Measurements from ENCODE around the gene UQCC2. TPM values are rescaled to one million over a fixed set of nuclear protein-coding genes. Genes with fewer than 3 reads are reported as not detected.
A peak's percentile ranks its signal among the peaks of the same experiment; 100 is the strongest.

The UQCC2 gene
- total and polyA plus RNA-seq, 12 donors, result 7.4 to 214 (median 72.9) TPM

- H3K4me3 ChIP-seq, result no peak overlapping the region
- H3K4me1 ChIP-seq (replicated peaks in 1 of 2), result peaks cover 0 to 3% of the 10 kb centered on the region in 2 donors
- H3K27me3 ChIP-seq, result no peaks in the 10 kb centered on the region
- intact Hi-C loops (cut with DNase I), result loop anchor here in 1 of 2 donors (10.0 kb wide), 1 partner anchor 91 kb away; the partner anchor contains the start of gene BAK1
- no peaks in the 10 kb centered on the region for H3K9me3 ChIP-seq (replicated peaks in 1 of 3)
- no peak for DNase-seq
- H3K27ac ChIP-seq, result no peak overlapping the region
- WGBS, 4 donors, result 92 to 100% (median 94%) methylated on average over 6 to 7 of the region's 7 CpGs
- H3K36me3 ChIP-seq (replicated peaks in 1 of 2), result peaks cover 0 to 13% of the 10 kb centered on the region in 2 donors
- no peak for TF ChIP-seq POLR2A (IDR thresholded peaks at IDR 0.05)
- TF ChIP-seq CTCF (IDR thresholded peaks at IDR 0.05), result no peak
These were observed 35.5 kb downstream of the UQCC2 start for GRCh38 chr6:33675968-33676367.

- Histone ChIP-seq H3K4me1 (replicated peaks in 1 of 2) (peaks cover 0 to 3% of the 10 kb centered on the region in 2 donors), H3K27me3 (no peaks in the 10 kb centered on the region), H3K9me3 (replicated peaks in 1 of 3) (no peaks in the 10 kb centered on the region), H3K36me3 (replicated peaks in 1 of 2) (peaks cover 0 to 7% of the 10 kb centered on the region in 2 donors), H3K4me3 (no peak overlapping the region), H3K27ac (no peak overlapping the region)
- no peak for TF ChIP-seq CTCF (IDR thresholded peaks at IDR 0.05)
- TF ChIP-seq POLR2A (IDR thresholded peaks at IDR 0.05), result no peak
- intact Hi-C loops (cut with DNase I), result loop anchor here in 1 of 2 donors (10.0 kb wide), 1 partner anchor 89 kb away; the partner anchor contains the start of gene BAK1
- WGBS, 4 donors, result 76 to 100% (median 87%) methylated on average over 1 to 7 of the region's 7 CpGs
- no peak for DNase-seq
These were observed 37.6 kb downstream of the UQCC2 start for GRCh38 chr6:33673851-33674250.

- DNase-seq, result peak; percentile 83 to 97 (median 95)
- H3K27ac ChIP-seq, result no peak overlapping the region
- TF ChIP-seq CTCF (IDR thresholded peaks at IDR 0.05) (peak; percentile 18 to 77 (median 68)), POLR2A (IDR thresholded peaks at IDR 0.05) (no peak)
- intact Hi-C loops (cut with DNase I), result loop anchor here in 1 of 2 donors (10.0 kb wide), 1 partner anchor 88 kb away; the partner anchor contains the start of gene BAK1
- no peaks in the 10 kb centered on the region for H3K9me3 ChIP-seq (replicated peaks in 1 of 3)
- WGBS, 4 donors, result 10 to 35% (median 21%) methylated on average over 1 to 5 of the region's 5 CpGs
- H3K36me3 ChIP-seq (replicated peaks in 1 of 2), result peaks cover 0 to 7% of the 10 kb centered on the region in 2 donors
- no peak overlapping the region for H3K4me3 ChIP-seq
- H3K27me3 ChIP-seq, result no peaks in the 10 kb centered on the region
- peaks cover 0 to 3% of the 10 kb centered on the region in 2 donors for H3K4me1 ChIP-seq (replicated peaks in 1 of 2)
These were observed 38.7 kb downstream of the UQCC2 start for GRCh38 chr6:33672808-33673207.

GRCh38 chr6:33671744-33672072, 39.8 kb downstream of the UQCC2 start:
- Histone ChIP-seq H3K4me3 (no peak overlapping the region), H3K36me3 (replicated peaks in 1 of 2) (peaks cover 0 to under 1% of the 10 kb centered on the region in 2 donors), H3K4me1 (replicated peaks in 1 of 2) (peaks cover 0 to 3% of the 10 kb centered on the region in 2 donors), H3K27ac (no peak overlapping the region), H3K27me3 (no peaks in the 10 kb centered on the region), H3K9me3 (replicated peaks in 1 of 3) (no peaks in the 10 kb centered on the region)
- 91 to 97% (median 94%) methylated on average over 3 of the region's 3 CpGs for WGBS, 4 donors
- intact Hi-C loops (cut with DNase I), result loop anchor here in 1 of 2 donors (10.0 kb wide), 1 partner anchor 87 kb away; the partner anchor contains the start of gene BAK1
- TF ChIP-seq POLR2A (IDR thresholded peaks at IDR 0.05) (no peak), CTCF (IDR thresholded peaks at IDR 0.05) (no peak)
- DNase-seq, result no peak
